Right lobe of liver (tissue), 4 donors: Measurements from ENCODE around the gene NSDHL.

Source experiments
- POLR2A ChIP-seq: fragments of 450-650 bp; IDR thresholded peaks from one replicate; pipeline ENCODE4 v1.6.1; 2017; ENCODE audit warnings: antibody characterized with exemption, mild to moderate bottlenecking
- TF ChIP-seq, protein P1 (sequence below), 4 donors: fragments of 200-600 bp in 3 of 4; fragments of 450-650 bp in 1 of 4; IDR thresholded peaks; one replicate each; pipeline versions ENCODE4 v1.5.1 to v1.8.0; 2016 to 2022; ENCODE audit warnings: antibody characterized with exemption in 4 of 4, mild to moderate bottlenecking in 2 of 4
- donor health status: DM: no; HTN: no; CAD: no.
- donor health status: DM: no; HTN: no; CAD: no.
- donor health status: DM: no; HTN: yes; CAD: no.

DNA sequence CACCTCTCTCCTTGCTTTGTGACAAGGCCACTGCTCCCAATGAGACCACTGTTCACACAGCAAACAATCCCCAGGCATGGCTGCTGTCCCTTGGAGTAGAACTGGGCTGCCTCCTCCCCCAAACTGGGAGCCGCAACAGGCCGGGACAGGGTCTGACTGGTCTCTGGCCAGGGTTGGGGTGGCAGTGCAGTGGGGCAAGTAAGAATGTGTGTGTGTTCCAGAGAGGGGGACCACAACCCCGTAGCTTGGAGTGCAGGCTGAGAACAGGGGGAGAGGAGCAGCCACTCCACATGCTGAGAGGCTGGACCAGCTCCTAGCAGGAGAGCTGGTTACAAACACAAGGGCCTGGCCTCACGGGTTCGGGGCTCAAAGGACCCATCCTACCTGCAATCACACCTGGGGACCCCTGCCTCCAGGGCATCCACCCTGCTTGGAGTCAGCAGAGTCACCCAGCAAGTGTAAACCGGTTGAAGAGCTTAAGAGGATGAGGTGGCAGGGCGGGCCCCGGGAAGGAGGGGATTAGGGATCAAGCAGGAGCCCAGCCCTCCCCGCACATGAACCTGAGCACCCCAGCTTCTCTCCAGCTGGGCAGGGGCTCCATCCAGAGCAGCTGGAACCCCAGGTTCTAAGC is 63.2 kb downstream of the NSDHL start:
- TF ChIP-seq, protein P1, sequence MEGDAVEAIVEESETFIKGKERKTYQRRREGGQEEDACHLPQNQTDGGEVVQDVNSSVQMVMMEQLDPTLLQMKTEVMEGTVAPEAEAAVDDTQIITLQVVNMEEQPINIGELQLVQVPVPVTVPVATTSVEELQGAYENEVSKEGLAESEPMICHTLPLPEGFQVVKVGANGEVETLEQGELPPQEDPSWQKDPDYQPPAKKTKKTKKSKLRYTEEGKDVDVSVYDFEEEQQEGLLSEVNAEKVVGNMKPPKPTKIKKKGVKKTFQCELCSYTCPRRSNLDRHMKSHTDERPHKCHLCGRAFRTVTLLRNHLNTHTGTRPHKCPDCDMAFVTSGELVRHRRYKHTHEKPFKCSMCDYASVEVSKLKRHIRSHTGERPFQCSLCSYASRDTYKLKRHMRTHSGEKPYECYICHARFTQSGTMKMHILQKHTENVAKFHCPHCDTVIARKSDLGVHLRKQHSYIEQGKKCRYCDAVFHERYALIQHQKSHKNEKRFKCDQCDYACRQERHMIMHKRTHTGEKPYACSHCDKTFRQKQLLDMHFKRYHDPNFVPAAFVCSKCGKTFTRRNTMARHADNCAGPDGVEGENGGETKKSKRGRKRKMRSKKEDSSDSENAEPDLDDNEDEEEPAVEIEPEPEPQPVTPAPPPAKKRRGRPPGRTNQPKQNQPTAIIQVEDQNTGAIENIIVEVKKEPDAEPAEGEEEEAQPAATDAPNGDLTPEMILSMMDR (IDR thresholded peaks at IDR 0.05): no peak
- no peak for TF ChIP-seq POLR2A
